GM18951 (cell line): ENCODE measurements around the gene CXorf65.

ENCODE experiments used
- POLR2A ChIP-seq: IDR thresholded peaks from 4 replicates; pipeline ENCODE4 v1.6.1; 2011; ENCODE audit warnings: mild to moderate bottlenecking; ENCODE audit not compliant: insufficient read length, insufficient read depth; ENCODE audit errors: extremely low read depth
- in situ Hi-C: fragments of 300-500 bp; cut with MboI; formaldehyde crosslinking; loops from one replicate; pipeline ENCODE4 v1.12.0; 2022; ENCODE audit warnings: low sequenced_read_pairs, mixed read lengths, inconsistent platforms; ENCODE audit not compliant: unreplicated experiment

CXorf65 gene

DNA sequence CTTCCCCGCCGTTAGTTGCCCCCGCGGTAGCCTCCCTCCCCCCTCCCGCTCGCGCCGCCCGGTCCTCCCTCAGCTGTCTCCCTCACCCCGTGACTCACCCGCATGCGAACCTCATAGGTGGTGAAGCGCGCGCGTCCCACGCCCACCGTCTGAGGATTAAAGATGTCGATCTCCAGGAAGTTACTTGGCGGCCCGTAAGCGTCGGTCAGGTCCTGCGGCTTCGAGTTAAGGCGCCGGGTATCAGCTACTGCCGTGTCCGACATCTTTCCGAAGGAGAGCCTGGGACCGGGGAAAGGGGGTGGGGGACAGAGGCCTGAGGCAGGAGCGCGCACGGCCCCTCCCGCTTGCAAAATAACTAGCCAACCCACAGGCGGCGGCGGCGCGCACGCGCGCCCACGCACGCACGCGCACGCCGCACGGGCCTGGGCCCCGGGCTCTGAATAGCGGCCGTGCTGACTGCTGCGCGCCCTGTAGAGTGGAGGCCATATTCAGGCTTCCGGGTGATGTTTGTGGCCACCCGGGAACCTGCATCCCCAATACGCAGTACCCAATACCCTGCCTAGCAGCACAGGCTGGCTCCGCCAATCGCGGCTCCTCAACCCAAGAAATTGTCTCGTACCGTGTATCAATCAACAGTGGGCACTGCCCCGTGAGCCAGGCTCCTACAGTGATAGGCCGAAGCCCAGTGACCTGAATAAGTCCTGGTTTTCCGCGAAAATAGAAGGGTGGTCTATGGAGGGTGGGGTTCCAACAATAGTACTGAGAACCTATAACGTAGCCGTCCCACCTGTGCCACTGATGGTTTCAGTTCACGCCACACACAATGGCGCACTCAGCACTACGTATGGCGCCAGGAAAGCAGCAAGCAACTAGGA lies 38.3 kb downstream of the CXorf65 start, which contains the start of gene SNX12:
TSS of gene SNX12 (minus strand) at position 291 of the 875 bp plus-strand sequence. CDS start at position 263, 28 bp downstream.
- peak; percentile 70 for TF ChIP-seq POLR2A
- in situ Hi-C loops = no loop called here

DNA sequence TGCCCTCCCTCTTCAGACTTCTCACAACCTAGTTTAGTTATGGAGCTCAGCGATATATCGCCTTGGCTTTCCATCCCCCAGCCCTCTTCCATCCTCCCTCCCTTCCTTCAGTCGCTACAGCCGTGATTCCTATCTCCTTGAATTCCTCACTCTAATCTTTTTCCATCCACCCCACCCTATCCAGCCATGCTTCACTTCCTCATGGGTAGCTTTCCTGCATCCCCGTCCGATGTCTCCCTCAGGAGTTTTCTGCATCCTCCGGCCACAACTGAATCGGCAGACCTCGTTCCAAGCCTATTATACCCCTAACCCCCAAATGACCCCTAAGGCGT lies 38.9 kb downstream of the CXorf65 start:
- no peak for TF ChIP-seq POLR2A
- in situ Hi-C loops = no loop called here

DNA sequence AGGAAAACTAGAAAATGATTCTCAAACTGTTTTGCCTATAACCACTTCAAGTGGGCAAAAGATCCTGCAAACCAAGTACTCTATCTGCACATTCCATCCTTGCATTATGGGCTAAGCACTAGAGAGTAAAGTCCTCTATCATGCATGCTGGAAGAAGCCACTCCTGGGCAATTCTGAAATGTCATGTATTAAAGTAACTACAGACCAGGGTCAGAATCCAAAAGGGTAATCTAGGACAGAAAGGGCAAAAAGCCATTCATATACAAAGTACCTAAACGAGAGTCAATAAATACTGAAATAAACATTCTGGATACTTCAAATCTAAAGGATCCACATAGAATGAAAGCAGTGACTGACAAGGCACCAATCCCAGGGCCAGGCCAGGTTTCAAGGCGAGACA lies 39.5 kb downstream of the CXorf65 start:
- in situ Hi-C loops = no loop called here
- no peak for TF ChIP-seq POLR2A

DNA sequence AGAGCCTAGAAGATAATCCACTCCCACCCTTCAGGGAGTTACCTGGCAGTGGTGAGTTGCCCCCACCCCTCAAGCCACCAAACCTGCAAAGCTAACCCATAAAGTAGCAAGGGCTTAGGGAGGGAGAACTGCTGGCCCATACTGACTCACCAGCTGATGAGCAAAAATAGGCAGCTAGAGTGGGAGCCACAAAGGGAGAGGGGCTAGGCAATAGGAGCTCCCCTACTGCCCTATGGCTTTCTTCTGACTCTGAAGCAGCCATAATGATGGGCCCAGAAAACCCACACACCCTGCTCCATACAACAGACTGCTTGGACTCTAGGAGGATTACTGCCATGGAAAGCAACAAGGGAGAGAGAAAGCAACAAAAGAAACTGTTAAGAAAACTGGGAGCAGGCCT lies 46.4 kb downstream of the CXorf65 start:
- in situ Hi-C loops = no loop called here
- no peak for TF ChIP-seq POLR2A

DNA sequence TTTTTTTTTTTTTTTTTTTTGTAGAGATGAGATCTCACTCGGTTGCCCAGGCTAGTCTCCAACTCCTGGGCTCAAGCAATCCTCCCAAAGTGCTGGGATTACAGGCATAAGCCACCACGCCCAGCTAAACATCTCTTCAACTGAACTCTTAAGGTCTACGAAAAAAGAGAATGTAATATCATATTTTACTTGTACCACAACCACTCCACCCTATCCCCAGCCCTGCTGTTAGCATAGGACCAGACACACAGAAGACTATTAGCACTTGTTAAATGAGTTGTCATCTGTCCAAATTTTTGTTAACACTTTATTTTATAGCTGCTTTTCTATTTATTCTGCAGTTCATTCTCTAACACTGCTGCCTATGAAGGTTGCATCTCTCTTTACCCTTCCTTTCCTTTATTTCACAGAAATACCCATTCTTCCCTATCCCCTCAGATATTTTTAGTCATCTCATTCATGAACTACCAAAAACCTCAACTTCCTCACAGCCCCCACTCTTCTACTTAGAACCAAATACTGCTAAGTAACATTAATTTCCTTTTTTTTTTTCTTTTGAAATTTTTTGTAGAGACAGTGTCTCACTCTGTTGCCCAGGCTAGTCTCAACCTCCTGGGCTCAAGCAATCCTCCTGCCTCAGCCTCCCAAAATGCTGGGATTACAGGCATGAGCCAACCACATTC lies 48.6 kb downstream of the CXorf65 start:
- TF ChIP-seq POLR2A = no peak
- in situ Hi-C loops = no loop called here

DNA sequence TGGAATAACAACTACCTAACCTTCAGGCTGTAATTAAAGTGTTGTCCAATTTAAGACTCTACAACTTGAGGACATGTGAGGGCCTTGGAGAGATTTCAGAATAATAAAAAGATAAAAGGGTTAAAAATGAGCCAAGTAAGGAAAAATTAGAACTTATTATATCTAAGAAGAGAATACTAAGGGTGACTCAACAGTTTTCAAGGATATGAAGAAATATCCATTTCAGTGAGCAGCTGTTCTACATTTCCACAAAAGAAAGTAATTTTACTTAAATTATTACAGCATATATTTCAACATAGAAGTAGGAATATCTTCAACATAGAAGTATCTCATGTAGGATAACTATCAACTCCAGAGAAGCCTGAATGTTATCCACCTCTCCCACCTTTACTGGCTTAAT lies 49.7 kb downstream of the CXorf65 start:
- in situ Hi-C loops = no loop called here
- TF ChIP-seq POLR2A = no peak
